Mesendoderm (in vitro differentiated cells): ENCODE results near the gene FIBCD1.

ENCODE experiments used
- DNase-seq: peaks from one replicate; pipeline ENCODE4 v3.0.0; 2013
- H2AK5ac ChIP-seq: 2 replicates; pipeline ENCODE4 v1.6.1; 2013; ENCODE audit warnings: low read length, inconsistent platforms
- H2BK120ac ChIP-seq: 2 replicates; pipeline ENCODE4 v1.6.1; 2013; ENCODE audit warnings: low read depth, mild to moderate bottlenecking, low read length, moderate library complexity, mixed read lengths
- H2BK15ac ChIP-seq: replicated peaks from 2 replicates; pipeline ENCODE4 v1.6.1; 2013; ENCODE audit warnings: low read depth, mild to moderate bottlenecking, moderate library complexity
- H2BK5ac ChIP-seq: 2 replicates; pipeline ENCODE4 v1.6.1; 2013; ENCODE audit warnings: low read length, inconsistent platforms
- H3K18ac ChIP-seq: 2 replicates; pipeline ENCODE4 v1.6.1; 2013; ENCODE audit warnings: mild to moderate bottlenecking, low read length, mixed read lengths
- H3K23ac ChIP-seq: one replicate; pipeline ENCODE4 v1.6.1; 2013; ENCODE audit warnings: low read length
- H3K27ac ChIP-seq: 2 replicates; pipeline ENCODE4 v1.5.1; 2013; ENCODE audit warnings: low read depth, mild to moderate bottlenecking, inconsistent platforms, low read length, moderate library complexity
- H3K27me3 ChIP-seq: 2 replicates; pipeline ENCODE4 v1.6.1; 2013; ENCODE audit warnings: low read length, control low read depth, mild to moderate bottlenecking, inconsistent platforms; ENCODE audit not compliant: insufficient read depth, poor library complexity
- H3K36me3 ChIP-seq: 2 replicates; pipeline ENCODE4 v1.6.1; 2013; ENCODE audit warnings: low read length, inconsistent platforms; ENCODE audit not compliant: control insufficient read depth, insufficient read depth
- H3K4ac ChIP-seq: one replicate; pipeline ENCODE4 v1.6.1; 2013; ENCODE audit warnings: low read depth, mild to moderate bottlenecking, low read length, moderate library complexity
- H3K4me1 ChIP-seq: 2 replicates; pipeline ENCODE4 v1.6.1; 2013; ENCODE audit warnings: low read depth, low read length, inconsistent platforms; ENCODE audit not compliant: control insufficient read depth
- H3K4me2 ChIP-seq: 2 replicates; pipeline ENCODE4 v1.6.1; 2013; ENCODE audit warnings: low read length
- H3K4me3 ChIP-seq: 2 replicates; pipeline ENCODE4 v1.5.1; 2013; ENCODE audit warnings: mild to moderate bottlenecking, low read length
- H3K56ac ChIP-seq: one replicate; pipeline ENCODE4 v1.6.1; 2013; ENCODE audit warnings: low read length
- H3K79me1 ChIP-seq: 2 replicates; pipeline ENCODE4 v1.6.1; 2013; ENCODE audit warnings: low read length, inconsistent platforms
- H3K79me2 ChIP-seq: 2 replicates; pipeline ENCODE4 v1.6.1; 2013; ENCODE audit warnings: mild to moderate bottlenecking, low read length; ENCODE audit not compliant: control insufficient read depth, insufficient read depth
- H3K9ac ChIP-seq: 2 replicates; pipeline ENCODE4 v1.6.1; 2013; ENCODE audit warnings: low read length, inconsistent platforms
- H4K5ac ChIP-seq: one replicate; pipeline ENCODE4 v1.6.1; 2013; ENCODE audit warnings: low read length
- H4K8ac ChIP-seq: one replicate; pipeline ENCODE4 v1.6.1; 2013; ENCODE audit warnings: low read depth, mild to moderate bottlenecking, control low read depth, low read length, moderate library complexity
- WGBS: extraction: QIAGEN DNeasy Blood & Tissue Kit; methylation state at CpG from one replicate; pipeline ENCODE4 v1.1.7; 2013; ENCODE audit warnings: low lambda C conversion rate, missing lambda C conversion rate; ENCODE audit not compliant: insufficient coverage; ENCODE audit errors: extremely low coverage; 5-methylcytosine and 5-hydroxymethylcytosine counted together

The FIBCD1 gene

GRCh38 chr9:130947618-130948140 lies 8.6 kb upstream of the FIBCD1 start:
- Histone ChIP-seq H3K4me1 (no peaks in the 10 kb centered on the region), H4K8ac (no peak overlapping the region), H2AK5ac (no peak overlapping the region), H2BK120ac (no peak overlapping the region), H3K79me1 (no peaks in the 10 kb centered on the region), H3K4me2 (no peak overlapping the region), H3K9ac (no peak overlapping the region), H3K4ac (no peak overlapping the region), H2BK15ac (no peak overlapping the region), H3K27me3 (no peaks in the 10 kb centered on the region), H3K4me3 (no peak overlapping the region), H3K56ac (no peak overlapping the region), H4K5ac (no peak overlapping the region), H3K27ac (no peak overlapping the region), H3K23ac (no peak overlapping the region), H3K36me3 (no peaks in the 10 kb centered on the region), H2BK5ac (no peak overlapping the region), H3K79me2 (no peaks in the 10 kb centered on the region), H3K18ac (no peak overlapping the region)
- no CpG with 5 or more reads among the region's 13 CpGs for WGBS
- DNase-seq, result no peak

- H3K56ac ChIP-seq, result no peak overlapping the region
- H2AK5ac ChIP-seq, result no peak overlapping the region
- no peak overlapping the region for H4K8ac ChIP-seq
- H2BK120ac ChIP-seq, result no peak overlapping the region
- H3K4me1 ChIP-seq, result no peaks in the 10 kb centered on the region
- H3K9ac ChIP-seq, result no peak overlapping the region
- no peaks in the 10 kb centered on the region for H3K79me1 ChIP-seq
- H3K18ac ChIP-seq, result no peak overlapping the region
- no peak for DNase-seq
- no peak overlapping the region for H3K23ac ChIP-seq
- no peak overlapping the region for H3K4me3 ChIP-seq
- WGBS, result no CpG with 5 or more reads among the region's 16 CpGs
- H3K27ac ChIP-seq, result no peak overlapping the region
- H3K4me2 ChIP-seq, result no peak overlapping the region
- no peak overlapping the region for H4K5ac ChIP-seq
- no peaks in the 10 kb centered on the region for H3K36me3 ChIP-seq
- no peak overlapping the region for H3K4ac ChIP-seq
- H2BK5ac ChIP-seq, result no peak overlapping the region
- H2BK15ac ChIP-seq, result no peak overlapping the region
- H3K79me2 ChIP-seq, result no peaks in the 10 kb centered on the region
- H3K27me3 ChIP-seq, result no peaks in the 10 kb centered on the region
Observed at GRCh38 chr9:130946766-130947617, 7.9 kb upstream of the FIBCD1 start.

GRCh38 chr9:130945173-130945572 lies 6.1 kb upstream of the FIBCD1 start:
- Histone ChIP-seq H2AK5ac (no peak overlapping the region), H3K9ac (no peak overlapping the region), H3K4me2 (no peak overlapping the region), H2BK120ac (no peak overlapping the region), H2BK15ac (no peak overlapping the region), H3K23ac (no peak overlapping the region), H3K18ac (no peak overlapping the region), H3K4me3 (no peak overlapping the region), H3K27me3 (peaks cover 4% of the 10 kb centered on the region), H3K27ac (no peak overlapping the region), H4K8ac (no peak overlapping the region), H4K5ac (no peak overlapping the region), H3K36me3 (no peaks in the 10 kb centered on the region), H3K4me1 (no peaks in the 10 kb centered on the region), H3K79me2 (no peaks in the 10 kb centered on the region), H3K79me1 (no peaks in the 10 kb centered on the region), H2BK5ac (no peak overlapping the region), H3K4ac (no peak overlapping the region), H3K56ac (no peak overlapping the region)
- DNase-seq, result no peak
- no CpG with 5 or more reads among the region's 9 CpGs for WGBS

- H3K4me1 ChIP-seq, result no peaks in the 10 kb centered on the region
- no peaks in the 10 kb centered on the region for H3K79me1 ChIP-seq
- no peak overlapping the region for H3K4ac ChIP-seq
- no peak overlapping the region for H3K27ac ChIP-seq
- no peak overlapping the region for H2AK5ac ChIP-seq
- H3K36me3 ChIP-seq, result no peaks in the 10 kb centered on the region
- H2BK15ac ChIP-seq, result no peak overlapping the region
- no CpG with 5 or more reads among the region's 3 CpGs for WGBS
- no peak overlapping the region for H3K18ac ChIP-seq
- no peak overlapping the region for H3K4me3 ChIP-seq
- no peak overlapping the region for H4K8ac ChIP-seq
- no peak overlapping the region for H3K23ac ChIP-seq
- no peak overlapping the region for H2BK120ac ChIP-seq
- no peak overlapping the region for H3K9ac ChIP-seq
- no peak overlapping the region for H2BK5ac ChIP-seq
- no peak for DNase-seq
- no peak overlapping the region for H3K56ac ChIP-seq
- H4K5ac ChIP-seq, result no peak overlapping the region
- H3K4me2 ChIP-seq, result no peak overlapping the region
- H3K27me3 ChIP-seq, result peaks cover 7% of the 10 kb centered on the region
- H3K79me2 ChIP-seq, result no peaks in the 10 kb centered on the region
Observed at GRCh38 chr9:130944510-130945058, 5.5 kb upstream of the FIBCD1 start.

GRCh38 chr9:130943777-130944176 lies 4.7 kb upstream of the FIBCD1 start:
- no peaks in the 10 kb centered on the region for H3K79me2 ChIP-seq
- no peaks in the 10 kb centered on the region for H3K4me1 ChIP-seq
- H3K27ac ChIP-seq, result no peak overlapping the region
- H2AK5ac ChIP-seq, result no peak overlapping the region
- H3K4me3 ChIP-seq, result no peak overlapping the region
- H3K18ac ChIP-seq, result no peak overlapping the region
- H3K36me3 ChIP-seq, result no peaks in the 10 kb centered on the region
- H2BK15ac ChIP-seq, result no peak overlapping the region
- no peak overlapping the region for H4K5ac ChIP-seq
- no peak for DNase-seq
- no peak overlapping the region for H3K4me2 ChIP-seq
- H3K79me1 ChIP-seq, result no peaks in the 10 kb centered on the region
- no peak overlapping the region for H3K23ac ChIP-seq
- H2BK120ac ChIP-seq, result no peak overlapping the region
- H3K56ac ChIP-seq, result no peak overlapping the region
- H3K27me3 ChIP-seq, result peaks cover 7% of the 10 kb centered on the region
- no peak overlapping the region for H2BK5ac ChIP-seq
- H4K8ac ChIP-seq, result no peak overlapping the region
- H3K4ac ChIP-seq, result no peak overlapping the region
- WGBS, result no CpG with 5 or more reads among the region's 14 CpGs
- H3K9ac ChIP-seq, result no peak overlapping the region
